Measurements from ENCODE around the gene GALC.

Gene GALC

GRCh38 chr14:88003425-88003824, 10.4 kb upstream of the GALC start:
- no peak overlapping the region for H3K4me3 ChIP-seq (ENCODE audit: low read depth, low read length)
- in situ Hi-C loops (cut with HindIII; ENCODE audit: low sequenced_read_pairs): no loop called here
- DNase-seq (ENCODE audit: low read depth, low spot score): no peak
- no peak for TF ChIP-seq CTCF (IDR thresholded peaks at IDR 0.05; ENCODE audit: low read depth, low read length)

GRCh38 chr14:88002421-88003075, 9.6 kb upstream of the GALC start:
- in situ Hi-C loops (cut with HindIII; ENCODE audit: low sequenced_read_pairs): no loop called here
- H3K4me3 ChIP-seq (ENCODE audit: low read depth, low read length): no peak overlapping the region
- TF ChIP-seq CTCF (IDR thresholded peaks at IDR 0.05; ENCODE audit: low read depth, low read length): no peak
- no peak for DNase-seq (ENCODE audit: low read depth, low spot score)

GRCh38 chr14:87999277-87999676, 6.3 kb upstream of the GALC start:
- no peak for DNase-seq (ENCODE audit: low read depth, low spot score)
- no peak overlapping the region for H3K4me3 ChIP-seq (ENCODE audit: low read depth, low read length)
- no peak for TF ChIP-seq CTCF (IDR thresholded peaks at IDR 0.05; ENCODE audit: low read depth, low read length)
- in situ Hi-C loops (cut with HindIII; ENCODE audit: low sequenced_read_pairs): no loop called here

GRCh38 chr14:87998482-87998881, 5.5 kb upstream of the GALC start:
- in situ Hi-C loops (cut with HindIII; ENCODE audit: low sequenced_read_pairs): no loop called here

GRCh38 chr14:87996291-87996592, 3.3 kb upstream of the GALC start:
- in situ Hi-C loops (cut with HindIII; ENCODE audit: low sequenced_read_pairs): no loop called here
- no peak overlapping the region for H3K4me3 ChIP-seq (ENCODE audit: low read depth, low read length)
- no peak for TF ChIP-seq CTCF (IDR thresholded peaks at IDR 0.05; ENCODE audit: low read depth, low read length)
- no peak for DNase-seq (ENCODE audit: low read depth, low spot score)

More at GRCh38 chr14:87998482-87998881, 5.5 kb upstream of the GALC start:
- H3K4me3 ChIP-seq (ENCODE audit: low read depth, low read length): no peak overlapping the region
- TF ChIP-seq CTCF (IDR thresholded peaks at IDR 0.05; ENCODE audit: low read depth, low read length): no peak
- no peak for DNase-seq (ENCODE audit: low read depth, low spot score)

GRCh38 chr14:87995500-87996290, 2.7 kb upstream of the GALC start:
- H3K4me3 ChIP-seq (ENCODE audit: low read depth, low read length): no peak overlapping the region
- no peak for DNase-seq (ENCODE audit: low read depth, low spot score)
- TF ChIP-seq CTCF (IDR thresholded peaks at IDR 0.05; ENCODE audit: low read depth, low read length): no peak
- in situ Hi-C loops (cut with HindIII; ENCODE audit: low sequenced_read_pairs): no loop called here

Measured in astrocyte of the spinal cord (primary cell).